ENCODE data around the gene SEPTIN10.
A peak's percentile ranks its signal among the peaks of the same experiment; 100 is the strongest.
"Not testable (repeated sequence)": the region's sequence is repeated elsewhere in the genome, so short reads cannot be mapped to it uniquely, and the experiment has no call there.

SEPTIN10 gene

DNA sequence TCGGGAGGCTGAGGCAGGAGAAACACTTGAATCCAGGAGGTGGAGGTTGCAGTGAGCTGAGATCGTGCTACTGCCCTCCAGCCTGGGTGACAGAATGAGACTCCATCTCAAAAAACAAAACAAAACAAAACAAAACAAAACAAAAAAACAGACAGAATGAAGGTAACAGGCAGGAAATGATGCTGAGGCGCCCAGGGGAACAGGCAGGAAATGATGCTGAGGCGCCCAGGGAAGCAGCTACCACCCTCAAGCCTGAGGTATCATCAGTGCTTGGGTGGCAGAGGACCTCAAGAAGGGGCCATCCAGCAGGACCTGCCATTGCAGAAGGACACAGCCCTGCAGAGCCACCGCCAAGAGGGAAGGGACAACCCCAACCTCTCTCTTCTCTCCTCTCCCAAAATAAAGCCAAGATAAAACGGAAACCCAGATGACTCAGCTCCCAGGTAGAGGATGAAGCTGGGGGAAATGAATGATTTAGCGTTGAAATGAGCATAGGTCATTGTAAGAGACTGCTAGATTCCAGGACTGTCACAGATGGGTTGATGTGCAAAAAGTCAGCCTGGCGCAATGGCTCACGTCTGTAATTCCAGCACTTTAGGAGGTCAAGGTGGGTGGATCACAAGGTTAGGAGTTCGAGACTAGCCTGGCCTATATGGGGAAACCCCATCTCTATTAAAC, 19.7 kb upstream of the SEPTIN10 start:
- no peak for DNase-seq (ENCODE audit: low spot score)

DNA sequence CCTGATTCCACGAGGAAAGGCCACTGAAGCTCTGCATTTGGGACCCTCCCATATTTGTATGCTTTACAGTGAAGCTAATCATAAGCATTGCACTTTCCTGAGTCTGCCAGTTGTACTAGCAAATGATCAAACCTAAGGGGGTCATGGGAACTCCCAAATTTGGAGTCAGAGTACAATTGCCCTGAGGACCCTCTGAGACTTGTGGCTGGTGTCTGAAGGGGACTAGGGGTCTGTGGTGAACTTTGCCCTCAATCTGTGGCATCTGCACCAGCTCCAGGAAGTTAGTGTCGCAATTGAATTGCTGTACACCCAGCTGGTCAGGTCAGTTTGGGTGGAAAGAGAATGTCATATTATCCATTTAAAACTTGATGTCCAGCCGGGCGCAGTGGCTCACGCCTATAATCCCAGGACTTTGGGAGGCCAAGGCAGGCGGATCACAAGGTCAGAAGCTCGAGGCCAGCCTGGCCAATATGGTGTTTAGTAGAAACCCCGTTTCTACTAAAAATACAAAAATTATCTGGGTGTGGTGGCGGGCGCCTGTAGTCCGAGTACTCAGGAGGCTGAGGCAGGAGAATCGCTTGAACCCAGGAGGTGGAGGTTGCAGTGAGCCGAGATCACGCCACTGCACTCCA, 18.5 kb upstream of the SEPTIN10 start:
- DNase-seq (ENCODE audit: low spot score): no peak

DNA sequence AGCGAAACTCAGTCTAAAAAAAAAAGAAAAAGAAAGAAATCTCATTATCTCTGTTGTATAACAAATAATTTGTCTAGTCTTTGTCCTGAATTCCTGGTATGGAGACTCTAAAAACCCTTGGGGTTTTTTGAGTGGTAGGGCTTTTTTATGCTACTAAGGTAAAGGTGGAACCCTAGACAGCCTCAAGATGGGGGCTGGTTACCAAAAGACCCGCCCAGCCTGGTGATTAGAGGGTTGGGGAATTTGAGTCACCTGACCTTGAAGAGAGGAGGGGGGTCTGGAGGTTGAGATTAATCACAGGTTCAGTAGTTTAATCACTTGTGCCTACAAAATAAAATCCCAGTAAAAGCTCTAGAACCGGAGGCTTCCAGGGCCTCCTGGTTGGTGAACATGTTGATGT, 18.0 kb upstream of the SEPTIN10 start:
- DNase-seq (ENCODE audit: low spot score): no peak

DNA sequence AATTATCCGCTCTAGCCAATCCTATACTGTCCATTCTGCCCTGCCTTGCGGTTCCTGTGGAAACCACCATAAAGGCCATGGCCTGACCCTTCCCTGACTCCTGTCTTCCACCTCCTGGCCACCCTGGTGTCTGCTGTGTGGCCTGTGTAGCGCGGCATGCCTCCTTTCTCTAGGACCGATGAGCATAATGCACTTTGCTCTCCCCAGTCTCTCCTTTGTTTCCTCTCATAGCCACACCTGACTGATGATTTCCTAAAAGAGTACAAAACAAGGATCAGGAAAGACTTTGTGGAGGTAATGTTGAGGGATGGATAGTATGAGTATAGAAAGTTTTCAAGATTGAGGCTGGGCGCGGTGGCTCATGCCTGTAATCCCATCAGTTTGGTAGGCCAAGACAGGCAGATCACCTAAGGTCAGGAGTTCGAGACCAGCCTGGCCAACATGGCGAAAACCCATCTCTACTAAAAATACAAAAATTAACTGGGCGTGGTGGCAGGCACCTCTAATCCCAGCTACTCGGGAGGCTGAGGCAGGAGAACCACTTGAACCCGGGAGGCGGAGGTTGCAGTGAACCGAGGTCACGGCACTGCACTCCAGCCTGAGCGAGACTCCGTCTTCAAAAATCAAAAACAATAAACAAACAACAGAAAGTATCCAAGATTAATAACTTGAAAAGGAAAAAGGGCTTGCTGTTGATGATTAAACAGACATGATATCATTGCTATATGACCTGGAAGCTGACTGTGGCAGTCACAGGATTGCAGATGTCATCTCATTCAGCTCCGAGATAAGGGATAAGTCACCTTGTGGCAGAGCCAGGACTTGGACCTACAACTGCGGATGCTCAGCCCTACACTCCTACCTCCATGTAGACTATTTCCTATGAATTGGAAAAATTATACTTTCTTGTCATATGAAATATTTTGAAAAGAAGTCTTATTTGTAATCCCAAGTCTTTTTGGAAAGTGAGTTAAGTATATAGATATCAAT, 17.0 kb upstream of the SEPTIN10 start:
- no peak for DNase-seq (ENCODE audit: low spot score)

DNA sequence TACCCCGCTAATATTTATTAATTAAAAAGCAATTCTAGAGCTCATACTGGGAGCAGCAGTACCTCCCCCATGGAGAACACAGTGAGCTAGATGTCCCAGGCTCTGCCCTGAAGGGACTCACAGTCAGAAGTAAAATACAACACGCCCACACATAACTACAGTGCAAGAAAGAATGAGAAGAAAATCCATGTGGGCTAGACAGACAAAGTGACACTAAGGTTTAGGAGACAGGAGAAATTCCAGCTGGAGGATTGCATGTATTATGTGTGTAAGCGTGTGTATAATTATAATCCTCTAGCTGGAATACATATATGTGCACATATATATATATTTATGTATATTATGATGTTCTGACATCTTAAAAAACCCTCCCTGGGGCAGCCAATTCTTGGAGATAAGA, 16.1 kb upstream of the SEPTIN10 start:
- no peak for DNase-seq (ENCODE audit: low spot score)

DNA sequence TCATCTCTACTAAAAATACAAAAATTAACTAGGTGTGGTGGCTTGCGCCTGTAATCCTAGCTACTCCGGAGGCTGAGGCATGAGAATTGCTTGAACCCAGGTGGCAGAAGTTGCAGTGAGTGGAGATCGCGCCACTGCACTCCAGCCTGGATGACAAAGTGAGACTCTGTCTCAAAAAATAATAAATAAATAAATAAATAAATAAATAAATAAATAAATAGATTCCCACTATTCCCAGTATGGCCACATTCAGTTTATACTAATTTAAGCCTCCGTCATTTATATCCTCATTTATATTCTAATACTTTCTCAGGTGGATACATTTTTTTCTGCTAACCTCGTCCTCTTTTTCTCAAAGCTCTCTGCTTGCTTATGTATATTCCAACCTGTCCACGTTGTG, 14.6 kb upstream of the SEPTIN10 start:
- not testable (repeated sequence) for DNase-seq (ENCODE audit: low spot score)

DNA sequence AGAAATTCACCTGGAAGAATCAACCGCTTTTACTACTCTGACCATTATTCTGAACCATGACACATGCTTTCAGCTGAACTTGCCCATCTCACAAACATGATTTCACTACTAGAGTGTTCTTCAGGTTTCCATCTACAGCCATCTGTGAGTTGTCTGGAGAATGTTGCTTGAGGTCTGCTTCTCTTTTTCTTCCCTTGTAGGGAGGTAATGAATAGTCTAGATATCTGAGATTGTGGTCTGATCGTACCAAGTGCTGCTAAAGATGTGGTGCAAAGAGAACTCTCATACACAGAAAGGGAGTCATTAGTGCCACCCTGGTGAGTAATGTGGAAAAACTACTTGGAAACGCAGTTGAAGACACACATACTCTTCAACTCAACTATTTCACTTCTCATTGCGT, 10.6 kb upstream of the SEPTIN10 start:
- no peak for DNase-seq (ENCODE audit: low spot score)

DNA sequence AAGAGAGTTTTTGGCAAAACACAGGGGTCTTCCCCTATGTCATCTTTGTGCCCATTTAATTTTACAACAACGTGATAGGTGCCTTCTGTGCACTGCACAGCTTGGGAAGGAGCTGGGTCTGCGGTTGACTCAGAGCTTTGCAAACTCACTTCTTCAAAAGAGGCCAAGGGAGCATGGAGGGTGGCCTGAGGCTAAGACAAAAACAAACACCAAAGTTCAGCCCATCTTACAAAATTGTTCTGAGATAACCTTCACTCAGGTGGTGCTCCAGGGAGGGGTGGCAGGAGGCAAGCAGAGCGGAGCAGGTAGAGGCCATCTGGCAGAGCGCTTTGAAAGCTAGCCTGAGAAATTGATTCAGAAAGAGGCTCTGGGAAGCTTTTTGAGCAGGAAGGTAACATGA, 10.2 kb upstream of the SEPTIN10 start:
- DNase-seq (ENCODE audit: low spot score): no peak

DNA sequence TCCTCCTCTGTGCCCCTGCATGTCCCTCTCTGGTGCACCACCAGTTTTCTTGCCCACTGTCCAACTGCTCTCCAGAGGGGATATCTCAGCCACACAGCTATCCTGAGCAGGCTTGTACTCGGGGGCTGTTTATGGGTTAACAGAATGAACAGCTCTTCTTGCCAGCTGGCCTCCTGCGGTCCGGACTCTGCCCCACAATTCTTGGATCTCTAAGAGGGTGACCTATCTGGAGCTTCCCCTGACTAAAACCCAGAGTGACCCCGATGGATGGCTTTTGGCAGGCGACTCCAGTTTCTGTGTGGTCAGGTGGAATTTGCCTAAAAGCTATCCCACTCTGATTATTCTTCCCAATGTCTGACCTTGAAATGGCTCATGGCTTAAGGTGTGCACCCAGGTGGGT, 9.5 kb upstream of the SEPTIN10 start:
- no peak for DNase-seq (ENCODE audit: low spot score)

DNA sequence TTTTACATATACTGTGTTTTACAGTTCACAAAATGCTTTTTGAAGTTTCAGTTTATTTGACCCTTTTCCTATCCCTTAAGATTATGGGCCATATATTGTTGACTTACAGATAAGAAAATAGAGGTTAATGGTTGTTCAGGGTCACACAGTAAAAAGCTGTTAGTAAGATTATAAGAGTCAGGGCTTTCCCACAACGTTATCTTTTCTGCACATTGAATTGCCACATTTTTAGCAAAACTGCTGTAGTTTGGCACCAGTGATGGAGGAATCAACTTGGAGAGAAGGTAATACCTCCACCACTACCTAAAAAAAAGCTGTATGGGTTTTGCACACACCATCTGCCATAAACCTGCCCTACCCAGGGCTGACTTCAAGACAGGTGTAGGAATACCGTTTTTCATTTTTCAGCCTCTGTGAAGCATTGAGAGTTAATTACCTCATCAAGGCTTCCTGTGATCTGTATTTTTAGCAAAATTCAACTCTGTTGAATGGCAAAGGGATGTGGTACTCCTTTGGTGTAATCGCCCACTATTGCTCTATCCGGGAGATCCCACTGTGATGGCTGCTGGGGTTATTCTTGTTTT, 5.4 kb upstream of the SEPTIN10 start:
- no peak for DNase-seq (ENCODE audit: low spot score)

DNA sequence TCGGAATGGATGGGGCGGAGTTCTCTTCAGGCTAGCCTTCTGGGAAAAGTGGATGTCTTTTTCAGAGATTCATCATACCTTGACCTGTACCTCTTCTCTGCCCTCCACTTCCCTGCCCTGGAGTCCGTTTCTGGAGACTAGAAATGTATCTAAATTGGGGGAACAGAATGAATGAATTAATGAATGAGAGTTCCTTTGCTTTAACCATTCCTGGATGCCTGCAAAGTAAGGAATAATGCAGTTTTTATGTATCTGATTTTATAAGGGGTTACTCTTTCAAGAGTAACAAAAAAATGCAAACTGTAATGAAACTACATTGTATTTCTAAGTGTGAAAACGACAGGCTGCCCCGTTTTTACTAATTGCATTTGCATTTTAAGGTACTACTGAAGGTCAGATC, 2.4 kb upstream of the SEPTIN10 start:
- DNase-seq (ENCODE audit: low spot score): no peak

DNA sequence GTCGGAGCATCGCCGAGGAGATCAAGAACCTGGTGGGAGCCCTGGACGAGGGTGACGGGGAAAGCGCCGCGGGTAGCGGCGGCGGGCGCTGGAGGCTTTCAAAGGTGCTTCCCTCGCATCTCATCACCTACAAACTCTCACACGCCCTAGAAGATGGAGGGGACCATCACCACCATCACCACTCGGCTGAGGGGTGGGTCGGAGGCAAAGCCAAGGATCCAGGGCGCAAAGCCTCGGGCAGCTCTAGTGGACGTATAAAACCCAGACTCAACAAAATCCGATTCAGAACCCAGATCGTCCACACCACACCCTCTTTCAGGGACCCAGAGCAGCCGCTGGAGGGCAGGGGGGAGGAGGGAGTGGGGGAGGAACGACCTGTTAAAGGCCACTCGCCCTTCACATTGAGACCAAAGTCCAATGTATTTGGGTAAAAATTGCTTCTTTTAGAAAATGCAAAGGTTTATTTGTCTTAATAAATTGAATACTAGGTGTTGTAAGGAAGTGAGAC, 1.9 kb upstream of the SEPTIN10 start:
- DNase-seq (ENCODE audit: low spot score): no peak

DNA sequence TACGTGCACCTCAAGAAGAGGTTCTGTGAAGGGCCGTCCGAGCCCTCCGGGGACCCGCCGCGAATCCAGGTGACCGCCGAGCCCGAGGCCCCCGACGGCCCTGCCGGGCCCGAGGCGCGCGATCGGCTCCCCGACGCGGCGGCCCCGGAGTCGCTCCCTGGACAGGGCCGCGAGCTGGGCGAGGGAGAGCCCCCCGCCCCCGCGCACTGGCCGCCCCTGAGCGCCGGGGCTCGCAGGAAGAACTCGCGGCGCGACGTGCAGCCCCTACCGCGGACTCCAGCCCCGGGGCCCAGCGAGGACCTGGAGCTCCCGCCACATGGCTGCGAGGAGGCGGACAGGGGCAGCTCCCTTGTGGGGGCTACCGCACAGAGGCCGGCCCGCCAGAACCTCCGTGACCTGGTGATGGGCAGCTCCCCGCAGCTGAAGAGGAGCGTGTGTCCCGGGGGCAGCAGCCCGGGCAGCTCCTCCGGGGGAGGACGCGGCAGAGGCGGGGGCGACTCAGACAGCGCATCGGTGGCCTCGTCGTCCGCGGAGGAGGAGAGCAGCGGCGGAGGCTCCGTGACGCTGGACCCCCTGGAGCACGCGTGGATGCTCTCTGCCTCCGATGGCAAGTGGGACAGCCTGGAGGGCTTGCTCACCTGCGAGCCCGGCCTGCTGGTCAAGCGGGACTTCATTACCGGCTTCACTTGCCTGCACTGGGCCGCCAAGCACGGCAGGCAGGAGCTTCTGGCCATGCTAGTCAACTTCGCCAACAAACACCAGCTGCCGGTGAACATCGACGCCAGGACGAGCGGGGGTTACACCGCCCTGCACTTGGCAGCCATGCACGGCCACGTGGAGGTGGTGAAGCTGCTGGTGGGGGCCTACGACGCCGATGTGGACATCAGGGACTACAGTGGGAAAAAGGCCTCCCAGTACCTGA, 1.2 kb upstream of the SEPTIN10 start:
- peak; percentile 34 for DNase-seq (ENCODE audit: low spot score)

DNA sequence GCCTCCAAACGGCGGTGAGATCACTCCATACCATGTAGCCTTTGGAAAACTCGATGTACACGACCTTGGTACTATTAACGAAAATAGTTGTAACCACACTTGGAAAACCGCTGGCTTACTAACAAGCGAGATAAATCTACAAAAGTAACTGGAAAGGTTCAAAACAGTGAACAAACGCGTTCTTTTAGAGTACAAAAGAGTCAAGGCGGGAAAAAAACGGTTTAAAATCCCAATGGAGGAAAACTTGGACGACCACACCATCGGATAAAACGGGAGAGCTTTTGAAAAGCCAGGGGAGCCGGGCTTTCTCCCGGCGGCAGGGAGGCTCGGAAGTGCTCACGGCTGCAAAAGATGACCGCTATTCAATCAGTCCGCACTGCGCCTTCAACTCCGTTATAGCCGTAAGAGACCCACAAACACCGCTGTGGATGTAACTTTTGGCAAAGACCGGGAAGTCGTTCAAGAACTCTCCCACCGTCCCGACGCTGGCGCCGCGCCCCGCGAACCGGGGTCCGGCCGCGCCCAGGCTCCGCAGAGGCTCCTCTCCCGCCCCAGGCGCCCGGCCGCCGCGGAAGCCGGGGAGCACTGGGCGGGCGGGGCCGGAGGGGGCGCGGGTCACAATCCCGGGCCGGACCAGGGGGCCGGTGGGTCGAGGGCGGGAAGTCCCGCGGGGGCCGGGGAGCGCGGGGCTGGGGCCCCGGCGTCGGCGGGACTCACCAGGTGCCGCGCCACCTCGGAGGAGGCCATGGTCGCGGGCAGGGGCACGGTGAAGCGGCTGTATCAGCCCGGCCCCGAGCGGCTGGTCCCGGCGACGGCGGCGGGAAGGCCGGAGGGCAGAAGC, 465 bp downstream of the SEPTIN10 start:
- DNase-seq (ENCODE audit: low spot score): peak; percentile 69

DNA sequence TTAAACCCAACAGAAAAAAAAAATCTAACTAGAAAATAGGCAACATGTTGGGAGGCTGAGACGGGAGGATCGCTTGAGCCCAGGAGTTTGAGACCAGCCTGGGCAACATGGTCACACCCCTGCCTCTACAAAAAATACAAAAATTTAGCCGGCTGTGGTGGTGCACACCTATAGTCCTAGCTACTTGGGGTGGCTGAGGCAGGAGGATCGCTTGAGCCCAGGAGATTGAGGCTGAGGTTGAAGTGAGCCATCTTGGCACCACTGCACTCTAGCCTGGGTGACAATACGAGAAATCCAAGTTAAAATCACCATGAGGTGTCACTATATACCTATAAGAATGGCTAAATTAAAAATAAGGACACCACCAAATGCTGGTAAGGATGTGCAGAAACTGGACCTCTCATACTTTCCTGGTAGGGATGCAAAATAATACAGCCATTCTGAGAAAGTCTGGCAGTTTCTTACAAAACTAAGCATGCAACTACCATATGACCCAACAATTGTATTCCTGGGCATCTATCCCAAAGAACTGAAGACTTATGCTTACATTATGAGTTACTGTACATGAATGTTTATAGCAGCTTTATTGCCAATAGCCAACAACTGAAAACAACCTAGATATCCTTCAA, 2.2 kb downstream of the SEPTIN10 start:
- DNase-seq (ENCODE audit: low spot score): no peak

DNA sequence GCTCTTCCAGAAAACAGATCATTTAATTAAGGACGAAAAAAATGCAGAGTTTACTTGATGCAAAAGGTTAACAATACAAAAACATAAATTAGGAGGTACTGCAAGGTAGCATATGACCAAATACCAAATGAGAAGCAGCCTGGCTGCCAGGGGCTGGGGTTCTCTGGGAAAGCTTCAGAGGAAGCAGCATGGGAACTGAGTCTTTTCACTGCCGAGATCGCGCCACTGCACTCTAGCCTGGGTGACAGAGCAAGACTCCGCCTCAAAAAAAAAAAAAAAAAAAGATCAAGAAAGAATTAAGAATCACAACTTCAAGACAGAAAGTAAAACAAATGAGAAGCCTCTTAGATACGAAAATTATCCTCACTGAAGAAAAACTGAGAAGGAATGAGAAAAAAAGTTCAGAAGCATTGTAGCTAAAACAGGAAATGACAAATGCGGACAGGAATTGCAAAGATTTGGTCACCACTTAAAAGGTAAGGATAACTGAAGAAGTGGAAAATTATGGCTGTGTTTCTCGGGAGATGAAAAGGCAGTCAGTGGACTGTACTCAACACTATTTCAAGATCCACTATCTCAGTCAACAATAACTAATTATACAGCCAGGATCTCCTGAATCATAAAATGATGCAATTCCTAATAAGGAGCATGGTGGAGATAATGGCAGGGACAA, 4.3 kb downstream of the SEPTIN10 start:
- peak; percentile 15 for DNase-seq (ENCODE audit: low spot score)

DNA sequence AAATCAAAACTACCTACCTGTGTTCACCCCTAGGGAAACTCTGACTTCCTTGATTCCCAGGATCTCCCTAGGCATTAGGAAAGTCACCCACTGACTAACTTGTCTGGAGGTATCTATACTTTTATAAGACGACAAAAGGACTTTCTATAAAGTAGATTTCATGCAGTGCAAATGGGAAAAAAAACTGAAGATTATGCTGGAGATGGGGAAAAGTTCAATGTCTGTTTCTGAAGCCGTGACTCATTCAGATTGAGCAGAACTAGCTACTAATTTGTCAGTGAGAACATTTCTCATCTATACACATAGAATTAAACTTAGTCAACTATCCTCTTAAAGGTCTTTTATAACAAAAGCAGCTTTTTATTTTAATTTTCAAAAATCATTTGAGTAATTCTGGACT, 6.0 kb downstream of the SEPTIN10 start:
- no peak for DNase-seq (ENCODE audit: low spot score)

DNA sequence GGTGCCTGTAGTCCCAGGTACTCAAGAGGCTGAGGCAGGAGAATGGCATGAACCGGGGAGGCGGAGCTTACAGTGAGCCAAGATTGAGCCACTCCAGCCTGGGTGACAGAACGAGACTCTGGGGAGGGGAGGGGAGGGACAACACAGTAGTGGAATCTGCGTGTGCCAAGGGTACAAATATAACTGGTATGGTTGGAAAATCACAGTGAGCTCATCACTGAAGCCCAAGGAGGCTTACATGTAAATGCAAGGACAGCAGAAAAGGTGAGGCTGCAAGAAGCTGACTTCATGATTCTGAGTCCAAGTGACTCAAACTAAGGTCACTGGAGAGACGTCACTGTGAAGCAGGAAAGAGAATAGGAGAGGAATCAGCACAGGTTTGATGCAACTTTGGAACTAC, 9.2 kb downstream of the SEPTIN10 start:
- DNase-seq (ENCODE audit: low spot score): peak; percentile 47

DNA sequence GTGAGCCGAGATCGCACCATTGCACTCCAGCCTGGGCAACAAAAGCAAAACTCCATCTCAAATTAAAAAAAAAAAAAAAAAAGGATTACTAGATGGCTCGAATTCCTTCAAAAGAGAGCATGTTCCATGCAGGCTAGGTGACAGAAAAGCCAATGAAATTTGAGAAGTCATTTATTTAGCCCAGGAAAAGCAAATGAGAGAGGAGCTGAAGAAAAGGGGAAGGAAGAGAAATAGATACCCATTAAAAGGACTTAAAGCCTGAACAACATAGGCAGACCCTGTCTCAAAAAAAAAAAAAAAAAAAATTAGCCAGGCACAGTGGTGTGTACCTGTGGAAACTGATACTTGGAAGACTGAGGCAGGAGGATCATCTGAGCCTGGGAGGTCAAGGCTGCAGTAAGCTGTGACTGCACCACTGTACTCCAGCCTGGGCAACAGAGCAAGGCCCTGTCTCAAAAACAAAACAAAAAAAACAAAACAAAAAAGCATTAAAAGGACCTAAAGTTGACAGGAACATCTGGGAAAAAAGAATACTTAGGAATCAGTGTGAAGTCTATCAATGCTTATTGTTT, 11.1 kb downstream of the SEPTIN10 start:
- DNase-seq (ENCODE audit: low spot score): no peak

Data from AG20443 (cell line).